ENCODE measurements around the gene SPATA19. TPM values are rescaled to one million over a fixed set of nuclear protein-coding genes. Genes with fewer than 3 reads are reported as not detected.
"Not testable (repeated sequence)": the region's sequence is repeated elsewhere in the genome, so short reads cannot be mapped to it uniquely, and the experiment has no call there.

SPATA19 gene
- polyA plus RNA-seq, 1 experiment = not detected

GRCh38 chr11:133867456-133867855, 22.1 kb upstream of the SPATA19 start:
- H3K27me3 ChIP-seq (ENCODE audit: control insufficient read depth, insufficient read depth, low read length) = no peaks in the 10 kb centered on the region
- H3K36me3 ChIP-seq (ENCODE audit: control insufficient read depth, insufficient read depth, low read length) = no peaks in the 10 kb centered on the region
- TF ChIP-seq, protein P1, sequence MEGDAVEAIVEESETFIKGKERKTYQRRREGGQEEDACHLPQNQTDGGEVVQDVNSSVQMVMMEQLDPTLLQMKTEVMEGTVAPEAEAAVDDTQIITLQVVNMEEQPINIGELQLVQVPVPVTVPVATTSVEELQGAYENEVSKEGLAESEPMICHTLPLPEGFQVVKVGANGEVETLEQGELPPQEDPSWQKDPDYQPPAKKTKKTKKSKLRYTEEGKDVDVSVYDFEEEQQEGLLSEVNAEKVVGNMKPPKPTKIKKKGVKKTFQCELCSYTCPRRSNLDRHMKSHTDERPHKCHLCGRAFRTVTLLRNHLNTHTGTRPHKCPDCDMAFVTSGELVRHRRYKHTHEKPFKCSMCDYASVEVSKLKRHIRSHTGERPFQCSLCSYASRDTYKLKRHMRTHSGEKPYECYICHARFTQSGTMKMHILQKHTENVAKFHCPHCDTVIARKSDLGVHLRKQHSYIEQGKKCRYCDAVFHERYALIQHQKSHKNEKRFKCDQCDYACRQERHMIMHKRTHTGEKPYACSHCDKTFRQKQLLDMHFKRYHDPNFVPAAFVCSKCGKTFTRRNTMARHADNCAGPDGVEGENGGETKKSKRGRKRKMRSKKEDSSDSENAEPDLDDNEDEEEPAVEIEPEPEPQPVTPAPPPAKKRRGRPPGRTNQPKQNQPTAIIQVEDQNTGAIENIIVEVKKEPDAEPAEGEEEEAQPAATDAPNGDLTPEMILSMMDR (IDR thresholded peaks at IDR 0.05; ENCODE audit: insufficient read depth, low read depth, low read length) = no peak
- no peak overlapping the region for H3K4me3 ChIP-seq (ENCODE audit: low read depth, low read length)
- ChIA-PET CTCF (no interaction called here), POLR2A (no interaction called here)
- no peak for DNase-seq (ENCODE audit: low read depth)

DNA sequence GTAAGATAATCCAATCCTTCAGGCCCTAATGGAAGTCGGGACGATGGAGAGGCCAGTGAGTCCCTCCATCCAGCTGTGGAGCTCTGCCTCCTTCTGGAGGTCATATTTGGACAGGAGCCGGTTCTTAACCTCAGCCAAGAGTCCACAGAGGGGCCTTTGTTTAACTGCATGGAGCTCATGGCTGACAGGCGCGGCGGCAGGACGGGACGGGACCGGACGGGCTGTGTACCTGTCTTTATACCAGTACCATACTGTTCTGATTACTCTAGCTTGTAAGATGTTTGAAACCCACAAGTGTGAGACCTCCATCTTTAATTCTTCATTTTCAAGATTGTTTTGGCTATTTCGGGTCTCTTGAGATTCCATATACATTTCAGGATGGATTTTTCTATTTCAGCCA, 20.2 kb upstream of the SPATA19 start:
- no peaks in the 10 kb centered on the region for H3K36me3 ChIP-seq (ENCODE audit: control insufficient read depth, insufficient read depth, low read length)
- POLR2A ChIA-PET = no interaction called here
- no peak for DNase-seq (ENCODE audit: low read depth)
- H3K4me3 ChIP-seq (ENCODE audit: low read depth, low read length) = no peak overlapping the region
- CTCF ChIA-PET = no interaction called here
- TF ChIP-seq, protein P1 (IDR thresholded peaks at IDR 0.05; ENCODE audit: insufficient read depth, low read depth, low read length) = no peak
- no peaks in the 10 kb centered on the region for H3K27me3 ChIP-seq (ENCODE audit: control insufficient read depth, insufficient read depth, low read length)

DNA sequence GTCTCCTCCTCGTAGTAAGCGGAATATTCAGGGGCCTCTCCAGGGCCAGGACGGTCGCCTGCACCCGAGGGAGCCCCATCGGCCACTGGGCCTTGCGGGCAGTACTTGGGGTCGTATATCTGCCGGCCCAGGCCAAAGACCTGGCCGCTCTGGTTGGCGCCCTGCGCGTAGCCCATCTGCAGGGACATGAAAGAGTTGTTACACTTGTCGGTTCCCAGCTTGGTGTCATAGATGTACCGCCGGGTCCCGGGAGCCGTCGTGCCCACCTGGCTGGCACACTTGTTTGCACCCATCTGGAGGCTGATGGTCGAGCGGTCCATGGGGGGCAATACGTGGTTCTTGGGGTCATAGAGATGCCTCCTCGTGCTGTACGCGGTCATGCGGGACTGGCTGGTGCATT, 19.4 kb upstream of the SPATA19 start:
- CTCF ChIA-PET = no interaction called here
- Histone ChIP-seq H3K36me3 (ENCODE audit: control insufficient read depth, insufficient read depth, low read length) (no peaks in the 10 kb centered on the region), H3K4me3 (ENCODE audit: low read depth, low read length) (no peak overlapping the region), H3K27me3 (ENCODE audit: control insufficient read depth, insufficient read depth, low read length) (no peaks in the 10 kb centered on the region)
- no peak for DNase-seq (ENCODE audit: low read depth)
- TF ChIP-seq, protein P1 (IDR thresholded peaks at IDR 0.05; ENCODE audit: insufficient read depth, low read depth, low read length) = no peak
- POLR2A ChIA-PET = no interaction called here

- POLR2A ChIA-PET = no interaction called here
- Histone ChIP-seq H3K4me3 (ENCODE audit: low read depth, low read length) (no peak overlapping the region), H3K27me3 (ENCODE audit: control insufficient read depth, insufficient read depth, low read length) (no peaks in the 10 kb centered on the region), H3K36me3 (ENCODE audit: control insufficient read depth, insufficient read depth, low read length) (no peaks in the 10 kb centered on the region)
- TF ChIP-seq, protein P1 (IDR thresholded peaks at IDR 0.05; ENCODE audit: insufficient read depth, low read depth, low read length) = no peak
- DNase-seq (ENCODE audit: low read depth) = no peak
- CTCF ChIA-PET = no interaction called here
Observed at GRCh38 chr11:133860151-133860550, 14.8 kb upstream of the SPATA19 start.

DNA sequence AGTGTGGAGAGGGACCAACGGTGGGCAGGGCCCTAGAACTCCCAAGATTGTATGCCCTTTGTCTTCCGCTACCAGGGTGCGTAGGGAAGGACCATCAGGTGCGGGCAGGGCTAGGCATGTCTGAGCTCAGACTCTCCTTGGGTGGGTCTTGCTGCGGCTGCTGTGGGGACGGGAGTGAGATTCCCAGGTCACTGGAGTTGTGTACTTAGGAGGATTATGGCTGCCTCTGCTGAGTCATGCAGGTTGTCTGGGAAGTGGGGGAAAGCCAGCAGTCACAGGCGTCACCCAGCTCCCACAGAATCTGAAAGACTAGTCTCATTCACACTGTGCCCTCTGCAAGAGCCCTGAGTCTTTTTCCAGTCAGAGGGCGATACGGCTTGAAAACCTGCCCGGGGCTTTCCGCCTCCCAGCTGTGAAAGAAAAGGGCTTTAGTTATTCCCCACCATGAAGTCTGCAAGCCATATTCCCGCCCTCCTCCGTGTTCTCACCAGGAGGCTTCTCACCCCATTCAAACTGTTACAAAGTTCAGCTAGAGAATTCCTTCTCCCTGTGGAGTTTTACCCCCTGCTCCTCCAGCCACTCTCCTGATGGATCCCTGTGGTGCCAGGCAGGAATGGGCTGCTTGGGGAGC, 9.1 kb upstream of the SPATA19 start:
- DNase-seq (ENCODE audit: low read depth); H3K36me3 ChIP-seq (ENCODE audit: control insufficient read depth, insufficient read depth, low read length); POLR2A ChIA-PET; H3K27me3 ChIP-seq (ENCODE audit: control insufficient read depth, insufficient read depth, low read length); CTCF ChIA-PET; H3K4me3 ChIP-seq (ENCODE audit: low read depth, low read length): not testable (repeated sequence)

DNA sequence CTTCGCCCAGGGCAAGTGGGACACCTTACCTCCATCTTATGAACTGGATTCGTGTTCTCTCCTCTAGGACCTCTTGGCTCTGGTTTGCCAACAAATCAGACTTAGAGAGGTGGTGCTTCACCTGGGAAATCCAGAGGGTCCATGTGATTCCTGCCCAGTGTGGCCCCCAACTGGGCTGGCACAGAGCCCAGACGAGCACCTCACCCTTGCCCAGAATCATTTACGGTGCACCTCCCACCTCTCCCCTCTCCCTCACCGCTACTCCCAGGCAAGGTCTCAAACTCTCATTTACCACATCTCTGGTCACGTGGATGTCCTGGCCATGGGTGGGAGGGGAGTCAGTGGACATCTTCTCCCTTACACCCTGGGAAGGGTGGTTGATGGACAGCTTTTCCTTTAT, 1.1 kb downstream of the SPATA19 start:
- Histone ChIP-seq H3K27me3 (ENCODE audit: control insufficient read depth, insufficient read depth, low read length) (no peaks in the 10 kb centered on the region), H3K36me3 (ENCODE audit: control insufficient read depth, insufficient read depth, low read length) (no peaks in the 10 kb centered on the region), H3K4me3 (ENCODE audit: low read depth, low read length) (no peak overlapping the region)
- CTCF ChIA-PET = no interaction called here
- POLR2A ChIA-PET = no interaction called here
- no peak for DNase-seq (ENCODE audit: low read depth)
- TF ChIP-seq, protein P1 (IDR thresholded peaks at IDR 0.05; ENCODE audit: insufficient read depth, low read depth, low read length) = no peak
